ENCODE measurements around the gene FAS. TPM values are rescaled to one million over a fixed set of nuclear protein-coding genes. Genes with fewer than 3 reads are reported as not detected.

FAS gene
- 31.5 and 44.2 TPM in 2 replicates for polyA plus RNA-seq (2012; rRNA removed)
- 37.8 and 39.8 TPM in 2 replicates for polyA plus RNA-seq (2012; cell fraction: cytosol; rRNA removed)
- polyA plus RNA-seq (2012; cell fraction: nucleus; rRNA removed), result 24.3 and 50.5 TPM in 2 replicates

GRCh38 chr10:88990384-88991160 is at the start of gene FAS:
FAS (plus strand) TSS chr10:88990798; CDS start chr10:88990877, 79 bp downstream.
- H3K4me2 ChIP-seq, result peak within 1 kb of the TSS; percentile 91
- H3K36me3 ChIP-seq (replicated peaks in 1 of 2; ENCODE audit: control insufficient read depth in 1 of 2, insufficient read depth in 2 of 2, low read length in 1 of 2), result no peaks in the 10 kb centered on the region
- H4K20me1 ChIP-seq (ENCODE audit: insufficient read depth), result no peaks in the 10 kb centered on the region
- H3F3A ChIP-seq (replicated peaks; ENCODE audit: insufficient read depth), result peaks cover 15% of the 10 kb centered on the region
- peak within 1 kb of the TSS; percentile 80 for H2AFZ ChIP-seq (ENCODE audit: low read depth)
- peak; percentile 65 for DNase-seq
- peaks cover 8 to 28% of the 10 kb centered on the region in 2 experiments; a peak in 3 of 4 replicates for H3K4me1 ChIP-seq (ENCODE audit: control insufficient read depth in 1 of 2, insufficient read depth in 2 of 2, low read depth in 1 of 2, low read length in 1 of 2)
- peak within 1 kb of the TSS; percentile 81 for H3K9ac ChIP-seq
- TF ChIP-seq MAX (IDR thresholded peaks at IDR 0.05; ENCODE audit: low read depth) (peak; percentile 46), RXRA (IDR thresholded peaks at IDR 0.05; ENCODE audit: borderline replicate concordance, low read depth) (no peak), NFIC (IDR thresholded peaks at IDR 0.05; ENCODE audit: borderline replicate concordance) (0 out of 2 replicates have a peak, but pooled peaks have one; percentile 3), POLR2AphosphoS5 (IDR thresholded peaks at IDR 0.05; ENCODE audit: low read depth, low read length) (peak; percentile 21; the same call in 1 of the 2 replicates), MXI1 (IDR thresholded peaks at IDR 0.05; ENCODE audit: low read depth, low read length) (peak; percentile 13; the same call in 1 of the 2 replicates)
- 14% methylated on average over 18 of the region's 51 CpGs for WGBS (ENCODE audit: low lambda C conversion rate)
- H3K9me3 ChIP-seq, result no peaks in the 10 kb centered on the region
- peaks cover 42% of the 10 kb centered on the region for H3K79me2 ChIP-seq (ENCODE audit: insufficient read depth)
- H3K27me3 ChIP-seq (ENCODE audit: insufficient read depth), result no peaks in the 10 kb centered on the region
- ChIA-PET CTCF (interaction anchor here (0.8 to 13.7 kb wide), 14 partner anchors 10 to 425 kb away, joined by 3 to 314 read pairs (median 5); no protein-coding TSS in a partner anchor), POLR2A (no interaction called here)
- peak within 1 kb of the TSS; percentile 60 to 81 for H3K27ac ChIP-seq (ENCODE audit: low read depth in 2 of 2, low read length in 1 of 2)
- H3K4me3 ChIP-seq (ENCODE audit: low read depth in 2 of 2, low read length in 1 of 2), result peak within 1 kb of the TSS; percentile 77 to 89
- no peaks in the 10 kb centered on the region for H3K9me2 ChIP-seq

GRCh38 chr10:88941026-88941425 is 49.6 kb upstream of the FAS start:
- no peaks in the 10 kb centered on the region for H3K79me2 ChIP-seq (ENCODE audit: insufficient read depth)
- H3K9ac ChIP-seq, result no peak overlapping the region
- CTCF ChIA-PET, result interaction anchor here (1.1 to 7.1 kb wide), 10 partner anchors 8 to 274 kb away, joined by 3 to 41 read pairs (median 4); partner anchors contain the start of gene ACTA2
- DNase-seq, result no peak
- no peak overlapping the region for H3K27ac ChIP-seq (ENCODE audit: low read depth in 2 of 2, low read length in 1 of 2)
- H3F3A ChIP-seq (replicated peaks; ENCODE audit: insufficient read depth), result peaks cover 1% of the 10 kb centered on the region
- H4K20me1 ChIP-seq (ENCODE audit: insufficient read depth), result no peaks in the 10 kb centered on the region
- peaks cover 43 to 76% of the 10 kb centered on the region in 2 experiments for H3K36me3 ChIP-seq (replicated peaks in 1 of 2; ENCODE audit: control insufficient read depth in 1 of 2, insufficient read depth in 2 of 2, low read length in 1 of 2)
- POLR2A ChIA-PET, result no interaction called here
- 99% methylated on average over 6 of the region's 6 CpGs for WGBS (ENCODE audit: low lambda C conversion rate)
- no peaks in the 10 kb centered on the region for H3K9me2 ChIP-seq
- no peak overlapping the region for H3K4me2 ChIP-seq
- peaks cover 0 to 2% of the 10 kb centered on the region in 2 experiments; a peak in 1 of 4 replicates for H3K4me1 ChIP-seq (ENCODE audit: control insufficient read depth in 1 of 2, insufficient read depth in 2 of 2, low read depth in 1 of 2, low read length in 1 of 2)
- H2AFZ ChIP-seq (ENCODE audit: low read depth), result no peak overlapping the region
- no peaks in the 10 kb centered on the region for H3K9me3 ChIP-seq
- no peak overlapping the region for H3K4me3 ChIP-seq (ENCODE audit: low read depth in 2 of 2, low read length in 1 of 2)
- H3K27me3 ChIP-seq (ENCODE audit: insufficient read depth), result no peaks in the 10 kb centered on the region
- no peak for TF ChIP-seq MEF2A (IDR thresholded peaks at IDR 0.05; ENCODE audit: borderline replicate concordance, low read depth)
- TF ChIP-seq PBX3 (IDR thresholded peaks at IDR 0.05), result no peak
- no peak for TF ChIP-seq ELF1 (IDR thresholded peaks at IDR 0.05)
- TF ChIP-seq IRF3 (IDR thresholded peaks at IDR 0.05; ENCODE audit: low read depth, low read length), result no peak
- TF ChIP-seq RXRA (IDR thresholded peaks at IDR 0.05; ENCODE audit: borderline replicate concordance, low read depth), result no peak
- TF ChIP-seq EZH2phosphoT487 (IDR thresholded peaks at IDR 0.05; ENCODE audit: borderline replicate concordance, low read depth), result no peak
- TF ChIP-seq TAF1 (IDR thresholded peaks at IDR 0.05; ENCODE audit: borderline replicate concordance, low read depth, low read length), result no peak
- no peak for TF ChIP-seq FOXJ3 (CRISPR knock-in tag; IDR thresholded peaks at IDR 0.05)
- TF ChIP-seq NFIC (IDR thresholded peaks at IDR 0.05; ENCODE audit: borderline replicate concordance), result no peak
- no peak for TF ChIP-seq RAD21 (IDR thresholded peaks at IDR 0.05; ENCODE audit: low read length)
- TF ChIP-seq SMC3 (IDR thresholded peaks at IDR 0.05; ENCODE audit: low read depth, low read length), result no peak
- no peak for TF ChIP-seq EP300 (IDR thresholded peaks at IDR 0.05; ENCODE audit: borderline replicate concordance in 1 of 2, low read depth in 1 of 2, low read length in 1 of 2)
- TF ChIP-seq CTCF (IDR thresholded peaks at IDR 0.05), result no peak
- no peak for TF ChIP-seq MAX (IDR thresholded peaks at IDR 0.05; ENCODE audit: low read depth)
- TF ChIP-seq USF1 (IDR thresholded peaks at IDR 0.05; ENCODE audit: borderline replicate concordance, low read depth), result no peak
- TF ChIP-seq MXI1 (IDR thresholded peaks at IDR 0.05; ENCODE audit: low read depth, low read length), result no peak
- TF ChIP-seq RFX5 (IDR thresholded peaks at IDR 0.05; ENCODE audit: low read length), result no peak
